ENCODE data around the gene SYT7.

The SYT7 gene

DNA sequence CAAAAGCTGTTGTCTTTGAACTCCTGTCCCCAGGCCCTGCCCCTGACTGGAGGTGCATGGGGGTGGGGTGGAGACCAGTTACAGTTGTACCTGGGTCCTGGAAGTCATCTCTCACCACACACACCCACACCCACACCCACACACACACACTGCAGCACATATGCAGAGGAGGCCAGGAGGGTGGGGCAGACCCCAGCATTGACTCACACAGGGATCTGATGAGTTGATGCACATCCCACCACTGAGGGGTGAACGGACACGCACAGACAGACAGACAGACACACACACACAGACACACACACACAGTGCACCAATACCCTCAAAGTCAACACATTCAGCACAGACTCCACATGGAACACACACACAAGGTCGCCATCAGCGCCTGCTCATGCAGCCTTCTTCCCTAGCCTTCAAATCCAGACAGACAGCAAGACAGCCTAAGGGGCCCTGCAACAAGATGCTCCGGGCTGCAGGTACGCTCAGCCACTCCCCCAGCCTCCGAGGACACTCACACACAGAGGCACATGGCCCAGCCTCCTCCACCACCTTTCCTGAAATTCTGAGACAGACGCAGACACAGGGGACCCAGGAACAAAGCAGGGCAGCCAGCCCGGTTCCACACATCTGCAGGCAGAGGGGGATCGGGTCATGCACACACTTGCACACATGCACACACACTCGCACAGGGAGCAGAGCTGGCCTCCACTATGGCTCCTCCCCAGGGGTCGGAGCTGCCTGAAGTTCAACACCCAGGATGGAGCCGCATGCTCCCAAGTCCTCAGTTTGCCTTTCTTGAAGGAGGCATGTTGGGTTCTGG is 26.5 kb downstream of the SYT7 start:
- Histone ChIP-seq H3K9me3 (ENCODE audit: control insufficient read depth, insufficient read depth, low read length) (no peaks in the 10 kb centered on the region), H3K4me1 (ENCODE audit: control insufficient read depth, insufficient read depth, low read length) (peaks cover 9% of the 10 kb centered on the region), H3K36me3 (ENCODE audit: control insufficient read depth, insufficient read depth, low read length) (no peaks in the 10 kb centered on the region), H3K4me3 (ENCODE audit: low read length) (no peak overlapping the region), H3K27ac (ENCODE audit: low read length) (no peak overlapping the region), H3K27me3 (ENCODE audit: control insufficient read depth, insufficient read depth, low read length) (no peaks in the 10 kb centered on the region)
- WGBS (ENCODE audit: insufficient coverage, insufficient read length): no CpG with 5 or more reads among the region's 13 CpGs
- DNase-seq (ENCODE audit: low read depth, low spot score): no peak

GRCh38 chr11:61553373-61554171 is 27.3 kb downstream of the SYT7 start:
- Histone ChIP-seq H3K4me3 (ENCODE audit: low read length) (no peak overlapping the region), H3K27ac (ENCODE audit: low read length) (no peak overlapping the region), H3K36me3 (ENCODE audit: control insufficient read depth, insufficient read depth, low read length) (no peaks in the 10 kb centered on the region), H3K27me3 (ENCODE audit: control insufficient read depth, insufficient read depth, low read length) (no peaks in the 10 kb centered on the region), H3K4me1 (ENCODE audit: control insufficient read depth, insufficient read depth, low read length) (peaks cover 9% of the 10 kb centered on the region), H3K9me3 (ENCODE audit: control insufficient read depth, insufficient read depth, low read length) (no peaks in the 10 kb centered on the region)
- no peak for DNase-seq (ENCODE audit: low read depth, low spot score)
- WGBS (ENCODE audit: insufficient coverage, insufficient read length): no CpG with 5 or more reads among the region's 15 CpGs

- Histone ChIP-seq H3K9me3 (ENCODE audit: control insufficient read depth, insufficient read depth, low read length) (no peaks in the 10 kb centered on the region), H3K27ac (ENCODE audit: low read length) (no peak overlapping the region), H3K27me3 (ENCODE audit: control insufficient read depth, insufficient read depth, low read length) (no peaks in the 10 kb centered on the region), H3K4me1 (ENCODE audit: control insufficient read depth, insufficient read depth, low read length) (peaks cover 11% of the 10 kb centered on the region), H3K36me3 (ENCODE audit: control insufficient read depth, insufficient read depth, low read length) (no peaks in the 10 kb centered on the region), H3K4me3 (ENCODE audit: low read length) (no peak overlapping the region)
- no CpG with 5 or more reads among the region's 13 CpGs for WGBS (ENCODE audit: insufficient coverage, insufficient read length)
- DNase-seq (ENCODE audit: low read depth, low spot score): no peak
Observed at GRCh38 chr11:61552108-61552635, 28.7 kb downstream of the SYT7 start.

GRCh38 chr11:61551634-61552033 is 29.2 kb downstream of the SYT7 start:
- Histone ChIP-seq H3K36me3 (ENCODE audit: control insufficient read depth, insufficient read depth, low read length) (no peaks in the 10 kb centered on the region), H3K9me3 (ENCODE audit: control insufficient read depth, insufficient read depth, low read length) (no peaks in the 10 kb centered on the region), H3K4me3 (ENCODE audit: low read length) (no peak overlapping the region), H3K27ac (ENCODE audit: low read length) (no peak overlapping the region), H3K27me3 (ENCODE audit: control insufficient read depth, insufficient read depth, low read length) (no peaks in the 10 kb centered on the region), H3K4me1 (ENCODE audit: control insufficient read depth, insufficient read depth, low read length) (peaks cover 11% of the 10 kb centered on the region)
- DNase-seq (ENCODE audit: low read depth, low spot score): no peak
- WGBS (ENCODE audit: insufficient coverage, insufficient read length): no CpG with 5 or more reads among the region's 12 CpGs

DNA sequence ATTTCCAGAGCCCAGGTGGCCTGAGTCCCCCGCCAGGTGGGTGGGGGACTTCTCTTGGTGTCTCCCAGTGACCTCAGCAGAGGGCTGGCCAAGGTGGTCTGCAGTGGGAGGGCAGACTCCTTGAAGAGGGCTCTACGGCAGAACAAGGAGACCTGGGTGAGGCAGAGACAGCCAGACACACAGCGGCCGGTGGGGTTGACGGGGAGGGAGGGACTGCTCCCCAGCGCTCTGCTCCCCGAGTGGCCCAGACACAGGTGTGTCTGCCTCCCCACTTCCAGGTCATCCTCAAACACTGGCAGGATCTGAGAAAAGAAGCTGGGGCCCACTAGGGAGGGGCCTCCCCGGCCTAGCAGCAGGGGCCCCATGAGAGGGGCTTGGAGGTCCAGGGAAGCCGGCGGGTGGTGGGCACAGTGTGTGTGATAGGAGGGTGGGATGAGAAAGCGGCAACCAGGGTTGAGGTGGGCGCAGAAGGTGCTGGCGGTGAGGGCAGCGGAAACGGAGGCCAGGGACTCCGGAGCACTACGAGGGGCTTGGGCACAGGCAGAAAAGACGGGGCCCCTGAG is 30.1 kb downstream of the SYT7 start:
- Histone ChIP-seq H3K36me3 (ENCODE audit: control insufficient read depth, insufficient read depth, low read length) (no peaks in the 10 kb centered on the region), H3K27me3 (ENCODE audit: control insufficient read depth, insufficient read depth, low read length) (no peaks in the 10 kb centered on the region), H3K9me3 (ENCODE audit: control insufficient read depth, insufficient read depth, low read length) (no peaks in the 10 kb centered on the region), H3K4me3 (ENCODE audit: low read length) (no peak overlapping the region), H3K4me1 (ENCODE audit: control insufficient read depth, insufficient read depth, low read length) (peaks cover 8% of the 10 kb centered on the region), H3K27ac (ENCODE audit: low read length) (no peak overlapping the region)
- DNase-seq (ENCODE audit: low read depth, low spot score): no peak
- WGBS (ENCODE audit: insufficient coverage, insufficient read length): no CpG with 5 or more reads among the region's 18 CpGs

DNA sequence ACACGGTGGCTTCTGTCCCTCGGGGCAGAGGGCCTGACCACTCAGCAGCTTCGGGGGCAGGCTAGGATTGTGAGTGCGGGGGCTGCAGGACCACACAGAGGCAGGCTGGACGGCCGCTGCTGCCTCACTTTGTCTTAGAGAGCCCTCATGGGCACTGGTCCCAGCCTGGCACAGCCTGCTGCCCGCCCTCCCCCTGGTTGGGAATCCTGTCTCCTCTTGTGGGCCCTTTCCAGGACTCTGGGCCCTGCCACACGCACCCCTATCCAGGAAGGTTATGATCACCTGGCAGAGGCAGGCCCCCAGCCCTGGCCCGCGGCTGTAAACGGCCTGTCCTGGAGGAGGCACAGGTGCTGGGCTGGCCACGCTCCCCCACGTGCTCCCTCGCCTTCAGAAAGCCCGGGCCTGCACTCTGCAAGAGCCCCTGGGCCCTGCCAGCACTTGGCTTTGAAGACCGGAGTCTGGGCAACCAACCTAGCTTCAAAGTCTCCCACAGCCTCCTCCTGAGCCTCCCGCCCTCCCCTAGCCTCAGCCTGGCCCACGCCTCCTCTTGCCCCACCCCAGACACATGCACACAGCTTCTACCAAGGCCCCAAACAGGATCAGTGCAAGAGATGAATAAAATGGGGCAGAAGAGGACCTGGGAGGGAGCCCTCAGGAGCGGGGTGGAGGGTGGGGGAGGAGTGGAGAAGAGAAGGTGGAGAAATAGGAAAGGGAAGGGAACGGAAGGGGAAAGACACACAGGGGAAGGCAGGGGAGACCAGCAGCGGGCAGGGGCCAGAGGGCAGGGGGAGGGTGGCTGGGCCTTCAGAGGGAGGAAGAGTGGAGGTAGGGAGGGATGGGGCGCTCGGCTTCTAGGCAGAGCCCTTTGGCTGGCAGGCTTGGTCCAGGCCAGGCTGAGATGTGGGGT is 31.0 kb downstream of the SYT7 start:
- no peaks in the 10 kb centered on the region for H3K27me3 ChIP-seq (ENCODE audit: control insufficient read depth, insufficient read depth, low read length)
- WGBS (ENCODE audit: insufficient coverage, insufficient read length): no CpG with 5 or more reads among the region's 23 CpGs
- no peak for DNase-seq (ENCODE audit: low read depth, low spot score)

DNA sequence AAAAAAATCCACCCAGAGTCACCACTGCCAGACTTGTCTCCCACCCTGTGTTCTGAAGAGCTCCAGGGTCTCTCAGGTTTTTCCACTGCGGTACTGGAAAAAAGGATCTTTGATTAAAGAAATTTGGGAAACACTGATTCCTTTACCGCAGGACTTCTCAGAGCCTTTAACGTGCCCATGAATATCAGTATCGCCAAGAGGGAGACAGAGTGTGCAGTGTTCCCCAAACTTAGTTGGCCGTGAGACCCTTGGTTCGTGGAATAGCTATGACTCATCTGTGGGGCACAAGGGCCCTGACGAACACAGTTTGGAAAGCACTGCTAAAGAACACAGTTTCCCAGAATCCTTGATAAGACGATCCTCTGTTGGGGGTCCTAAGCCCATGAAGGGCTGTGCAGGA is 31.7 kb downstream of the SYT7 start:
- DNase-seq (ENCODE audit: low read depth, low spot score): no peak
- H3K27me3 ChIP-seq (ENCODE audit: control insufficient read depth, insufficient read depth, low read length): no peaks in the 10 kb centered on the region
- no peaks in the 10 kb centered on the region for H3K36me3 ChIP-seq (ENCODE audit: control insufficient read depth, insufficient read depth, low read length)
- no peak overlapping the region for H3K27ac ChIP-seq (ENCODE audit: low read length)
- WGBS (ENCODE audit: insufficient coverage, insufficient read length): no CpG with 5 or more reads among the region's 8 CpGs
- no peaks in the 10 kb centered on the region for H3K9me3 ChIP-seq (ENCODE audit: control insufficient read depth, insufficient read depth, low read length)
- H3K4me3 ChIP-seq (ENCODE audit: low read length): no peak overlapping the region
- peaks cover 3% of the 10 kb centered on the region; the same call in 1 of the 2 replicates for H3K4me1 ChIP-seq (ENCODE audit: control insufficient read depth, insufficient read depth, low read length)

More for the DNA sequence above, 31.0 kb downstream of the SYT7 start:
- Histone ChIP-seq H3K36me3 (ENCODE audit: control insufficient read depth, insufficient read depth, low read length) (no peaks in the 10 kb centered on the region), H3K4me1 (ENCODE audit: control insufficient read depth, insufficient read depth, low read length) (peaks cover 5% of the 10 kb centered on the region; the same call in 1 of the 2 replicates), H3K27ac (ENCODE audit: low read length) (no peak overlapping the region), H3K9me3 (ENCODE audit: control insufficient read depth, insufficient read depth, low read length) (no peaks in the 10 kb centered on the region), H3K4me3 (ENCODE audit: low read length) (no peak overlapping the region)

- Histone ChIP-seq H3K36me3 (ENCODE audit: control insufficient read depth, insufficient read depth, low read length) (no peaks in the 10 kb centered on the region), H3K4me1 (ENCODE audit: control insufficient read depth, insufficient read depth, low read length) (peaks cover 6% of the 10 kb centered on the region), H3K27ac (ENCODE audit: low read length) (no peak overlapping the region), H3K4me3 (ENCODE audit: low read length) (no peak overlapping the region), H3K9me3 (ENCODE audit: control insufficient read depth, insufficient read depth, low read length) (no peaks in the 10 kb centered on the region), H3K27me3 (ENCODE audit: control insufficient read depth, insufficient read depth, low read length) (no peaks in the 10 kb centered on the region)
- DNase-seq (ENCODE audit: low read depth, low spot score): no peak
- WGBS (ENCODE audit: insufficient coverage, insufficient read length): no CpG with 5 or more reads among the region's 19 CpGs
Observed at GRCh38 chr11:61547246-61547645, 33.6 kb downstream of the SYT7 start.

DNA sequence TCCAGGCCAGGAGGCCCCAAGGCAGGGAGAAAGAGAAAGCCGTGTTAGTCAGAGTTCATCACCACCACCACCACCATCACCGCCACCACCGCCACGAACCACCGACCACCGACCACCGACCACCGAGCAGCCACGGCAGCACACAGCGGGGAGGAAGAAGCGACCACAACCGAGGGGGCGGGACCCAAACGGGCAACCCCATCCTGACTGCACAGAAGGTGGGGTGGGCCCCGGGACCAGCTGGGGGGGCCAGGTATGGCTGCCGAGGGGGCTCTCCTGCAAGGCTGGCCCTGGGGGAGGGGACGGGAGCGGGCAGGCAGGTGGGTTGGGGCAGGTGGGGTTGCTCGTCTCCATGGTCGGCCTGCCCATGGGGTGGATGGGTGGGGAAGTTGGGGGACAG is 34.2 kb downstream of the SYT7 start:
- WGBS (ENCODE audit: insufficient coverage, insufficient read length): no CpG with 5 or more reads among the region's 20 CpGs
- Histone ChIP-seq H3K36me3 (ENCODE audit: control insufficient read depth, insufficient read depth, low read length) (no peaks in the 10 kb centered on the region), H3K9me3 (ENCODE audit: control insufficient read depth, insufficient read depth, low read length) (no peaks in the 10 kb centered on the region), H3K4me3 (ENCODE audit: low read length) (no peak overlapping the region), H3K27ac (ENCODE audit: low read length) (no peak overlapping the region), H3K27me3 (ENCODE audit: control insufficient read depth, insufficient read depth, low read length) (no peaks in the 10 kb centered on the region), H3K4me1 (ENCODE audit: control insufficient read depth, insufficient read depth, low read length) (peaks cover 12% of the 10 kb centered on the region)
- no peak for DNase-seq (ENCODE audit: low read depth, low spot score)
